OCI-LY7 (cell line): Measurements from ENCODE around the gene STK32C. TPM values are rescaled to one million over a fixed set of nuclear protein-coding genes. Genes with fewer than 3 reads are reported as not detected.

Source experiments
- BruUV-seq: library from RNA; stranded (reverse); fragments of 400-500 nt; replicated peaks from 2 replicates; lab custom pipeline; 2021; lab: Mats Ljungman, UMichigan
- CTCF ChIA-PET: fragments of 300-600 bp; sonication (Branson Sonifier 250); formaldehyde crosslinking; loops from one replicate; lab custom pipeline; 2022; ENCODE audit warnings: antibody characterized with exemption; ENCODE audit not compliant: unreplicated experiment; lab: Charles Lee
- POLR2A ChIA-PET: fragments of 300-600 bp; sonication (Branson Sonifier 250); formaldehyde crosslinking; loops from one replicate; lab custom pipeline; 2022; ENCODE audit warnings: antibody characterized with exemption; lab: Charles Lee
- DNase-seq: peaks from one replicate; pipeline ENCODE4 v3.0.0-alpha.2; 2015; ENCODE audit warnings: low spot score
- H2AFZ ChIP-seq: fragments of 200-600 bp; sonication (generic), shearing (Covaris generic); 2 replicates; pipeline ENCODE4 v1.6.1; 2014; ENCODE audit warnings: mild to moderate bottlenecking, antibody characterized with exemption, low read length, moderate library complexity
- H3K27ac ChIP-seq: fragments of 200-600 bp; sonication (generic); 2 replicates; pipeline ENCODE4 v1.5.1; 2014; ENCODE audit warnings: mixed run types, low read depth, mild to moderate bottlenecking, moderate library complexity, low read length, inconsistent platforms; ENCODE audit not compliant: poor library complexity, severe bottlenecking
- H3K36me3 ChIP-seq: fragments of 200-600 bp; sonication (generic); 2 replicates; pipeline ENCODE4 v1.6.1; 2014; ENCODE audit warnings: mild to moderate bottlenecking, antibody characterized with exemption, low read length, moderate library complexity, mixed read lengths; ENCODE audit not compliant: insufficient read depth
- H3K4me1 ChIP-seq: fragments of 200-600 bp; sonication (generic); 2 replicates; pipeline ENCODE4 v1.5.1; 2014; ENCODE audit warnings: mild to moderate bottlenecking, low read length; ENCODE audit not compliant: insufficient read depth, poor library complexity, severe bottlenecking
- H3K4me2 ChIP-seq: fragments of 200-600 bp; sonication (generic); 2 replicates; pipeline ENCODE4 v1.6.1; 2014; ENCODE audit warnings: mild to moderate bottlenecking, low read length
- H3K4me3 ChIP-seq: fragments of 200-600 bp; sonication (generic); 2 replicates; pipeline ENCODE4 v1.5.1; 2014; ENCODE audit warnings: mild to moderate bottlenecking, low read depth, low read length; ENCODE audit not compliant: poor library complexity, severe bottlenecking
- H3K79me2 ChIP-seq: fragments of 200-600 bp; sonication (generic); 2 replicates; pipeline ENCODE4 v1.6.1; 2016; ENCODE audit warnings: low read depth, mild to moderate bottlenecking, low read length, moderate library complexity, mixed read lengths; ENCODE audit not compliant: insufficient read depth
- H3K9me2 ChIP-seq: fragments of 200-600 bp; sonication (generic); 2 replicates; pipeline ENCODE4 v1.6.1; 2016; ENCODE audit warnings: mild to moderate bottlenecking, low read length, mixed read lengths; ENCODE audit not compliant: insufficient read depth
- H3K9me3 ChIP-seq: fragments of 200-600 bp; sonication (generic); 2 replicates; pipeline ENCODE4 v1.6.1; 2014; ENCODE audit warnings: mild to moderate bottlenecking, mixed run types, low read length, mixed read lengths
- H4K20me1 ChIP-seq: fragments of 200-600 bp; sonication (generic); 2 replicates; pipeline ENCODE4 v1.6.1; 2014; ENCODE audit warnings: mild to moderate bottlenecking, antibody characterized with exemption, low read length, moderate library complexity, mixed read lengths; ENCODE audit not compliant: insufficient read depth
- CTCF ChIP-seq: fragments of 200-600 bp; sonication (generic); conservative IDR thresholded peaks from 2 replicates; pipeline ENCODE4 v1.5.1; 2014; ENCODE audit warnings: mild to moderate bottlenecking, antibody characterized with exemption, low read length, moderate library complexity, mixed read lengths
- EZH2phosphoT487 ChIP-seq: fragments of 200-600 bp; sonication (generic); IDR thresholded peaks from 2 replicates; pipeline ENCODE4 v1.6.1; 2018; ENCODE audit warnings: low read depth, borderline replicate concordance, mild to moderate bottlenecking, mixed run types, antibody characterized with exemption, low read length, moderate library complexity, mixed read lengths
- intact Hi-C: fragments of 100-400 bp; cut with micrococcal nuclease; formaldehyde crosslinking; loops from one replicate; pipeline ENCODE4 v1.10.0; 2022; ENCODE audit not compliant: unreplicated experiment
- total RNA-seq, 2 experiments: library from RNA; depleted of rRNA in 1 of 2; stranded (reverse); fragments of >200 nt in 1 of 2; shearing (Covaris generic) in 1 of 2; gene quantifications; 2 replicates each; pipeline ENCODE4 v1.2.3, GENCODE V29; 2014 to 2022

The STK32C gene
- total RNA-seq, 2 experiments from 2014 or later = 13.1 to 30.4 TPM

GRCh38 chr10:132273304-132273944 is 34.3 kb downstream of the STK32C start:
- Histone ChIP-seq H3K9me3 (no peaks in the 10 kb centered on the region), H4K20me1 (no peaks in the 10 kb centered on the region), H3K36me3 (no peaks in the 10 kb centered on the region), H2AFZ (no peak overlapping the region), H3K4me2 (no peak overlapping the region), H3K79me2 (no peaks in the 10 kb centered on the region), H3K4me3 (no peak overlapping the region), H3K9me2 (no peaks in the 10 kb centered on the region), H3K4me1 (no peaks in the 10 kb centered on the region), H3K27ac (no peak overlapping the region)
- TF ChIP-seq CTCF (no peak), EZH2phosphoT487 (no peak)
- DNase-seq = no peak
- POLR2A ChIA-PET = no interaction called here
- no TSS peak for BruUV-seq
- CTCF ChIA-PET = no interaction called here
- intact Hi-C loops = no loop called here

GRCh38 chr10:132272231-132272971 is 35.3 kb downstream of the STK32C start:
- no TSS peak for BruUV-seq
- ChIA-PET POLR2A (no interaction called here), CTCF (no interaction called here)
- Histone ChIP-seq H3K9me3 (no peaks in the 10 kb centered on the region), H4K20me1 (no peaks in the 10 kb centered on the region), H3K36me3 (no peaks in the 10 kb centered on the region), H3K4me3 (no peak overlapping the region), H2AFZ (no peak overlapping the region), H3K27ac (no peak overlapping the region), H3K4me2 (no peak overlapping the region), H3K4me1 (no peaks in the 10 kb centered on the region), H3K9me2 (no peaks in the 10 kb centered on the region), H3K79me2 (no peaks in the 10 kb centered on the region)
- intact Hi-C loops = no loop called here
- no peak for DNase-seq
- TF ChIP-seq CTCF (no peak), EZH2phosphoT487 (no peak)
